T-helper 1 cell treated with Interleukin-12 subunit alpha and Interleukin-12 subunit beta and Interleukin-4 antibody, amounts not matched to agents 30 μg/mL and 1 μg/mL, for 36 hours (primary cell): ENCODE results near the gene UTF1.

Source experiments
- H3K27ac Mint-ChIP-seq: one replicate; pipeline ENCODE4 v1.8.0; 2021; ENCODE audit warnings: mild to moderate bottlenecking, mixed read lengths
- H3K27me3 Mint-ChIP-seq: one replicate; pipeline ENCODE4 v1.8.0; 2021; ENCODE audit warnings: low read depth, mixed read lengths
- H3K36me3 Mint-ChIP-seq: one replicate; pipeline ENCODE4 v1.8.0; 2021; ENCODE audit warnings: low read depth, mixed read lengths
- H3K4me1 Mint-ChIP-seq: one replicate; pipeline ENCODE4 v1.8.0; 2021; ENCODE audit warnings: low read depth, mixed read lengths
- H3K4me3 Mint-ChIP-seq: one replicate; pipeline ENCODE4 v1.8.0; 2021; ENCODE audit warnings: mild to moderate bottlenecking, moderate library complexity, mixed read lengths
- H3K9me3 Mint-ChIP-seq: one replicate; pipeline ENCODE4 v1.8.0; 2021; ENCODE audit warnings: mixed read lengths

The UTF1 gene, protein sequence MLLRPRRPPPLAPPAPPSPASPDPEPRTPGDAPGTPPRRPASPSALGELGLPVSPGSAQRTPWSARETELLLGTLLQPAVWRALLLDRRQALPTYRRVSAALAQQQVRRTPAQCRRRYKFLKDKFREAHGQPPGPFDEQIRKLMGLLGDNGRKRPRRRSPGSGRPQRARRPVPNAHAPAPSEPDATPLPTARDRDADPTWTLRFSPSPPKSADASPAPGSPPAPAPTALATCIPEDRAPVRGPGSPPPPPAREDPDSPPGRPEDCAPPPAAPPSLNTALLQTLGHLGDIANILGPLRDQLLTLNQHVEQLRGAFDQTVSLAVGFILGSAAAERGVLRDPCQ

DNA sequence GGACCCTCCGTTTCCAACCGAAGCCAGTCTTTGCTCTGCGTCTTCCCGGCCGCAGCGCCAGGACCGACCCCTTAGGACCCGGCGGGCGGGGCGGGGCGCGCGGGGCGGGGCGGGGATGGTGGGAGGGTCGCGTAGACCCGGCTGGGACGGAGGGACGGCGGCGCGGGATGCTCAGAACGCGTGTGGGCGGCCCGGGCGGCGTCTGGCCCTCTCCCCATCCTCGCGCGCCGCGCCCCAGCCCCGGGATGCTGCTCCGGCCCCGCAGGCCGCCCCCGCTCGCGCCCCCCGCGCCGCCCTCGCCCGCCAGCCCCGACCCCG, at the start of gene UTF1:
Gene UTF1, plus strand, starts transcription at position 174 of the 318 bp plus-strand sequence. Its CDS starts 72 bp downstream, at position 246.
- Mint-ChIP-seq H3K4me1 (peaks cover 8% of the 10 kb centered on the region), H3K27me3 (peaks cover 64% of the 10 kb centered on the region), H3K9me3 (no peaks in the 10 kb centered on the region), H3K27ac (peak within 1 kb of the TSS; percentile 67), H3K36me3 (no peaks in the 10 kb centered on the region), H3K4me3 (peak within 1 kb of the TSS; percentile 14)

- Mint-ChIP-seq H3K4me1 (no peaks in the 10 kb centered on the region), H3K4me3 (no peak overlapping the region), H3K36me3 (peaks cover 5% of the 10 kb centered on the region), H3K27ac (no peak overlapping the region), H3K27me3 (no peaks in the 10 kb centered on the region), H3K9me3 (peaks cover 24% of the 10 kb centered on the region)
Observed at GRCh38 chr10:133180965-133181639, 48.9 kb upstream of the UTF1 start.

DNA sequence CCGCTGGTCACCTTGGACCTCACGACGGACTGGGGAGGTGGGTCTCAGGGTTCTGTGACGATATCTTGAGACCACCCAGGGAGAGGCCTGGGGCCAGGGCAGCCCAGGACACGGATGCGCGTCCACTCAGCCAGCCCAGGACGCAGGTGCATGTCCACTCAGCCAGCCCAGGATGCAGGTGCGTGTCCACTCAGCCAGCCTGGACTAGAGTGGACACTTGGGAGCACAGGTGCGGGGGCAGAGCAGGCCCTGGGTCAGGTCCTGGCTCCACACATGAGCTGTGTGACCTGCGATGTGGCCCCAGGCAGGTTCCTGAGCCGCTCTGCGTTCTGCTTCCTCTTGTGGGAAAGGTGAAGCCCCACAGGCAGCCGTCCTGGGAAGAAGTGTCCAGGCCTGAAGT, 47.8 kb upstream of the UTF1 start:
- Mint-ChIP-seq H3K4me3 (no peak overlapping the region), H3K36me3 (peaks cover 3% of the 10 kb centered on the region), H3K27ac (no peak overlapping the region), H3K4me1 (no peaks in the 10 kb centered on the region), H3K27me3 (no peaks in the 10 kb centered on the region), H3K9me3 (peaks cover 17% of the 10 kb centered on the region)

DNA sequence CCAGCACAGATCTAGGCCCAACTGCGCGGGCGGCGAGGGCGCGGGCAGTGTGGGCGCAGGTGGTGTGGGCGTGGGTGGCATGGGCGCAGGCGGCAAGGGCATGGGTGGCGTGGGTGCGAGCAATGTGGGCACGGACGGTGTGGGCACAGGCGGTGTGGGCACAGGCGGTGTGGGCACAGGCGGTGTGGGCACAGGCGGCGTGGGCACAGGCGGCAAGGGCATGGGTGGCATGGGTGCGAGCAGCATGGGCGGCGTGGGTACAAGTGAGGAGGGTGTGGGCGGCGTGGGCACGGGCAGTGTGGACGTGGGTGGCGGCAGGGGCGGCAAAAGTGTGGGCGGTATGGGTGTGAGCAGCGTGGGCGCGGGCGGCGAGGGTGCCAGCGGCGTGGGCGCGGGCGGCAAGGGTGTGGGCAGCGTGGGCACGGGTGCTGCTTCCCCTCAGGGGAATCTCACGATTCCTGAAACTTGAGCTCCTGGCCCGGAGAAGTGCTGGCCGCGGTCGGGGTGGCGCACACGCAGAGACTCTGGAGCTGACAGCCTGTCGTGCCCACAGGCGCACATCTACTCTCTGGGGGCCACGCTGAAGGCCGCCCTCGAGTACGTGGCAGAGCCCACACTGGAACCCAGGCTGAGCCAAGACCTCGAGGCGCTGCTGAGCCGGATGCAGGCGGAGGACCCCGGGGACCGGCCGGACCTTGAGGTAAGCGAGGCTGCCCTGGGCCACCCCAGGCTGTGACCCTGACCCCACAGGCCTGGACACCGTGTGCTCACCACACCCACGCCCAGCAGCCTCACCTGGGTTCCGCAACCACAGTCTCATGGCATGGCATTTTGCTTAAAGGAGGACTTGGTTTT, 47.0 kb upstream of the UTF1 start:
- no peaks in the 10 kb centered on the region for H3K27me3 Mint-ChIP-seq
- H3K36me3 Mint-ChIP-seq: no peaks in the 10 kb centered on the region
- no peak overlapping the region for H3K27ac Mint-ChIP-seq
- H3K4me3 Mint-ChIP-seq: no peak overlapping the region
- no peaks in the 10 kb centered on the region for H3K4me1 Mint-ChIP-seq
- H3K9me3 Mint-ChIP-seq: peaks cover 9% of the 10 kb centered on the region

GRCh38 chr10:133183646-133184378, 46.2 kb upstream of the UTF1 start:
- Mint-ChIP-seq H3K4me3 (no peak overlapping the region), H3K27me3 (no peaks in the 10 kb centered on the region), H3K36me3 (no peaks in the 10 kb centered on the region), H3K27ac (no peak overlapping the region), H3K4me1 (no peaks in the 10 kb centered on the region), H3K9me3 (peaks cover 6% of the 10 kb centered on the region)

DNA sequence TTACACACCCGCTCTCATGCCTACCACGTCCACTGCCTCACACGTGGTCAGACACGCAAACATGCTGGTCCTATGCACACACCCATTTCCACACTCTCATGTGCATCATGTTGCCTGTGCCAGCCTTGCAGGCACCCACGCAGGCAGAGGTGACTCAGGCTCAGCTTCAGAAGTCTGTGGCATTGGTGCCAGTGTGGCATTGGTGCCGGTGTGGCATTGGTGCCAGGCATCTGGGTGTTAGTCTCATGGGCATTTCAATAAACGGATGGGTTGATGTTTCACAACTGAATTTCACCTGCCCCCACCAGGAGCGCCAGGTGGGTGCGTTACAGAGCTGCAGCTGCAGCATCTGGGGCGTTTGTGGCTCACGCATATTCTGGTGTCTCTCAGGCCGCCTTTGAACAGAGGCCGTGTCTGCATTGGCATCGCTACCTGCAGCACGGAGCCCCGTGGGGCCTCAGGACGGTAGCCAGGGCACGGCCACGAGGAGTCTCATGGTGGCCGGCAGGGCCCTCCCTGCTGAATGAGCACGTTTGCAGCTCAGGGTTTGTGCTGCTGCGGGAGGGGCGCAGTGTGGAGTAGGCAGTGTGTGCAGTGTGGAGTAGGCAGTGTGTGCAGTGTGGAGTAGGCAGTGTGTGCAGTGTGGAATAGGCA, 45.3 kb upstream of the UTF1 start:
- Mint-ChIP-seq H3K27ac (no peak overlapping the region), H3K9me3 (peaks cover 6% of the 10 kb centered on the region), H3K4me1 (no peaks in the 10 kb centered on the region), H3K36me3 (no peaks in the 10 kb centered on the region), H3K4me3 (no peak overlapping the region), H3K27me3 (no peaks in the 10 kb centered on the region)

DNA sequence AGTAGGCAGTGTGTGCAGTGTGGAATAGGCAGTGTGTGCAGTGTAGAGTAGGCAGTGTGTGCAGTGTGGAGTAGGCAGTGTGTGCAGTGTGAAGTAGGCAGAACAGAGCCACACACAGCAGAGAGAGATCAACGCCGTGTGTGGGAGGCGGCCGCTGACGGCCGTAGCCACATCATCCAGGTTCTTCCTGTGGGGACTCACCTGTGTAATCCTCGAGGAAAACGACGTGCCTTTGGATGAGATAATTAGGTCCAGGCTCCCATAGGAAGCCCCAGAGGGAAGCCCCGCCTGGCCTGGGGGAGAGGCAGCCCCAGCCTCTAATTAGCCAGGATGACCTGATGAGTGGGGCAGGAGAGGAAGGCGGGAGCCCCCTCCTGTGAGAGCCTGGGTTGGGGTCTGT, 44.6 kb upstream of the UTF1 start:
- Mint-ChIP-seq H3K9me3 (peaks cover 6% of the 10 kb centered on the region), H3K4me3 (no peak overlapping the region), H3K36me3 (no peaks in the 10 kb centered on the region), H3K4me1 (no peaks in the 10 kb centered on the region), H3K27me3 (no peaks in the 10 kb centered on the region), H3K27ac (no peak overlapping the region)

DNA sequence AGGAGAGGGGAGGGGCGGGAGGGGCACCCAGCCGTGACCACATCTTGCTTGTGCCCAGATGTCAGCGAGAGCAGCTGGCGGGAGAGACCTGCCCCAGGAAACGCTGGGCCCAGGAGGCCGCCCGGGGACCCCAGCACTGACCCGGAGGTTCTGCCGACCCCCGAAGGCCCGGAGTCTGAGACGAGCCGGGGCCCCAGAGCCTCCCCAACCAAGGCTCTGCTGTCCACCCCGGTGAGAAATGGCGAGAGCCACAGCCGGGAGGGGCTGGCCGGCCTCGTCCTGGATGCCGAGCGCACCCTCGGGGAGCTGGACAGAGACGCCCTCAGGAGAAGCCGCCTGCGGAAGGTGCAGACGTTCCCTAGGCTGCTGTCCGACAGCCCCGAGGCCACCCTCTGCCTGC, 44.1 kb upstream of the UTF1 start:
- Mint-ChIP-seq H3K9me3 (peaks cover 6% of the 10 kb centered on the region), H3K4me3 (no peak overlapping the region), H3K27ac (no peak overlapping the region), H3K4me1 (no peaks in the 10 kb centered on the region), H3K27me3 (no peaks in the 10 kb centered on the region), H3K36me3 (no peaks in the 10 kb centered on the region)

GRCh38 chr10:133186416-133187090, 43.5 kb upstream of the UTF1 start:
- Mint-ChIP-seq H3K4me1 (no peaks in the 10 kb centered on the region), H3K9me3 (peaks cover 6% of the 10 kb centered on the region), H3K27me3 (no peaks in the 10 kb centered on the region), H3K4me3 (no peak overlapping the region), H3K27ac (no peak overlapping the region), H3K36me3 (no peaks in the 10 kb centered on the region)

- Mint-ChIP-seq H3K4me1 (no peaks in the 10 kb centered on the region), H3K9me3 (peaks cover 6% of the 10 kb centered on the region), H3K4me3 (no peak overlapping the region), H3K36me3 (no peaks in the 10 kb centered on the region), H3K27me3 (no peaks in the 10 kb centered on the region), H3K27ac (no peak overlapping the region)
Observed at GRCh38 chr10:133187091-133187905, 42.7 kb upstream of the UTF1 start.

DNA sequence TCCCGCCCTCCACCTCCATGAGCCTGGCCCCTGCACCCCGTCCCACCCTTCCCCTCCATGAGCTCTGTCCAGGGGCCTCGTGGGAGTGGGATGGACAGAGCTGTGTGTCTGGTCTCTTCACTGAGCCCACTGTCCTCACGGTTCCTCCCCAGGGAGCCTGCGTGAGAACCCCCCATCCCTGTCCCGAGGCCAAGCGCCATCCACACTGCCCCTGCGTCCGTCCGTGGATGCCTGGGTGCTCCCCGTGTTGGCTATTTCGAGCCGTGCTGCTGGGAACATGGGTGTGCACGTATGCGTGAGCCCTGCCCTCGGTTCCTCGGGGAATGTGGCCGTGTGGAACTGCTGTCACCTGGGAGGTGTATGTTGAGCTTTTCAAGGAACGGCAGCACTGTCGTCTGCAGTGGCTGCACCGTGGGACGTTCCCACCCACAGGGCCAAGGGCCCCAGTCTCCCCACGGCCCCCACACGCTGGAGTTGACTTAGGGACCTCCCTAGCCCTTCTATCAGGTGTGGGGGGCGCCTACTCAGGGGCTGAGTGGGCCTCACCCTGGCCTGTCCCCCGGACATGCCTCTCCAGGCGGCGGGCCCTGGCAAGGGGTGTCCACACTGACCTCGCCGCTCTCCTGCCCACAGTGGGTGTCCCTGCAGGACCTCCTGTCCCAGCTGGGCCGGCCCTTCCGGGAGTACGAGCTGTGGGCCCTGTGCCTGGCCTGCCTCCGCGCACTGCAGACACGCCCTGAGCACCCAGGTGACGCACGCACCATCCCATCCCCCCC, 41.9 kb upstream of the UTF1 start:
- Mint-ChIP-seq H3K27ac (no peak overlapping the region), H3K27me3 (no peaks in the 10 kb centered on the region), H3K4me3 (no peak overlapping the region), H3K4me1 (no peaks in the 10 kb centered on the region), H3K9me3 (peaks cover 6% of the 10 kb centered on the region), H3K36me3 (no peaks in the 10 kb centered on the region)

DNA sequence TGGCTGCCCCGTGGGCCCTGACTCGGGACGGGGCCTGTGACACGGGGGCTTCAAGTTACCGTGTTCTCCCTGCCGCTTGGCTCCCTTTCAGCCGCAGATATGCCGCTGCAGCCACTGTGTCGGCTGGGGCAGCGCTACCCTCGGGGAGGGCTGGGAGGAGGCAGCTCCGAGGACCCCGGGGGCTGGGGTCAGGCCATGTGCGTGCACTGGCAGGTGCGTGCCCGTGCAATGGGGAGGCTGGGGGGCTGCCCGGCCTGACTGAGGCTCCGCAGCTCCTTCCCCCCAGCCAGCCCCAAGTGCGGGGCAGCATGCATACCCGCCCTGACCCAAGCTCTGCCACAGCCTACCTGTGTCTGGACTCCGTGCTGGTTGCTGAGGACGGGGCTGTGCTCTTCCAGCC, 40.8 kb upstream of the UTF1 start:
- Mint-ChIP-seq H3K4me3 (no peak overlapping the region), H3K27ac (no peak overlapping the region), H3K4me1 (no peaks in the 10 kb centered on the region), H3K27me3 (no peaks in the 10 kb centered on the region), H3K9me3 (peaks cover 2% of the 10 kb centered on the region), H3K36me3 (no peaks in the 10 kb centered on the region)
